Superior temporal gyrus (tissue), 1 donor: ENCODE measurements around the gene SAP25.
"Not testable (repeated sequence)": the region's sequence is repeated elsewhere in the genome, so short reads cannot be mapped to it uniquely, and the experiment has no call there.

Experiments
- DNase-seq: peaks from one replicate; pipeline ENCODE4 v3.0.0-alpha.2; 2016; ENCODE audit errors: extremely low spot score

SAP25 gene

GRCh38 chr7:100561491-100562194 is 12.1 kb downstream of the SAP25 start:
- no peak for DNase-seq

GRCh38 chr7:100559127-100559526 is 14.6 kb downstream of the SAP25 start:
- DNase-seq: no peak

- DNase-seq: no peak
These were observed 17.2 kb downstream of the SAP25 start for GRCh38 chr7:100556541-100556940.

- DNase-seq: no peak
These were observed 18.0 kb downstream of the SAP25 start for GRCh38 chr7:100555701-100556100.

GRCh38 chr7:100553032-100553431 is 20.7 kb downstream of the SAP25 start:
- no peak for DNase-seq

- no peak for DNase-seq
These were observed 21.2 kb downstream of the SAP25 start for GRCh38 chr7:100552532-100552931.

GRCh38 chr7:100548446-100548845 is 25.3 kb downstream of the SAP25 start:
- not testable (repeated sequence) for DNase-seq

- no peak for DNase-seq
These were observed 25.8 kb downstream of the SAP25 start for GRCh38 chr7:100547872-100548271.

GRCh38 chr7:100546926-100547800 is 26.5 kb downstream of the SAP25 start:
- no peak for DNase-seq

GRCh38 chr7:100546129-100546925 is 27.4 kb downstream of the SAP25 start:
- no peak for DNase-seq

GRCh38 chr7:100545360-100546128 is 28.2 kb downstream of the SAP25 start:
- DNase-seq: peak; percentile 52

GRCh38 chr7:100544967-100545359 is 28.7 kb downstream of the SAP25 start:
- peak; percentile 45 for DNase-seq

- no peak for DNase-seq
These were observed 29.3 kb downstream of the SAP25 start for GRCh38 chr7:100544386-100544785.

GRCh38 chr7:100543586-100543985 is 30.1 kb downstream of the SAP25 start:
- peak; percentile 32 for DNase-seq

- not testable (repeated sequence) for DNase-seq
These were observed 32.4 kb downstream of the SAP25 start for GRCh38 chr7:100541309-100541708.

GRCh38 chr7:100540073-100540723 is 33.5 kb downstream of the SAP25 start:
- no peak for DNase-seq

GRCh38 chr7:100539436-100540006 is 34.2 kb downstream of the SAP25 start:
- no peak for DNase-seq

GRCh38 chr7:100538654-100539435 is 34.9 kb downstream of the SAP25 start, which contains the start of gene AGFG2:
TSS of gene AGFG2 (plus strand) at chr7:100539203. CDS start at chr7:100539347, 144 bp downstream.
- DNase-seq: peak; percentile 100

- no peak for DNase-seq
These were observed 35.4 kb downstream of the SAP25 start for GRCh38 chr7:100538348-100538653.

GRCh38 chr7:100536695-100537094 is 37.0 kb downstream of the SAP25 start:
- not testable (repeated sequence) for DNase-seq
